Lower lobe of right lung (tissue), 2 donors: ENCODE results near the gene PLPPR4. TPM values are rescaled to one million over a fixed set of nuclear protein-coding genes. Genes with fewer than 3 reads are reported as not detected.
"Not testable (repeated sequence)": the region's sequence is repeated elsewhere in the genome, so short reads cannot be mapped to it uniquely, and the experiment has no call there.

ENCODE experiments used
- ATAC-seq, 2 donors: fragments of 200-7000 bp; cut with Tn5 transposase; one replicate each; pipeline ENCODE4 v1.9.1; 2020 to 2022; ENCODE audit warnings: mild to moderate bottlenecking in 2 of 2, moderate library complexity in 2 of 2
- DNase-seq: peaks from one replicate; pipeline ENCODE4 v3.0.0-alpha.2; 2020
- H3K27ac ChIP-seq: fragments of 200-600 bp; one replicate; pipeline ENCODE4 v1.8.0; 2022
- H3K27me3 ChIP-seq: fragments of 200-600 bp; one replicate; pipeline ENCODE4 v1.8.0; 2022; ENCODE audit warnings: low read depth
- H3K36me3 ChIP-seq: fragments of 200-600 bp; one replicate; pipeline ENCODE4 v1.8.0; 2022; ENCODE audit warnings: mild to moderate bottlenecking
- H3K4me1 ChIP-seq: fragments of 200-600 bp; one replicate; pipeline ENCODE4 v1.8.0; 2022
- H3K4me3 ChIP-seq: fragments of 200-600 bp; one replicate; pipeline ENCODE4 v1.8.0; 2022; ENCODE audit warnings: mild to moderate bottlenecking
- H3K9me3 ChIP-seq: fragments of 200-600 bp; one replicate; pipeline ENCODE4 v1.8.0; 2022
- CTCF ChIP-seq: fragments of 200-600 bp; IDR thresholded peaks from one replicate; pipeline ENCODE4 v1.8.0; 2022; ENCODE audit warnings: antibody characterized with exemption, mild to moderate bottlenecking
- intact Hi-C: fragments of 100-400 bp; cut with DNase I; formaldehyde crosslinking; loops from one replicate; pipeline ENCODE4 v1.11.0; 2022
- total RNA-seq: library from RNA; stranded (reverse); fragmentation: NEBNext Ultra II Directional; extraction: Animal tissue kit (Norgen Biotek cat#: 25700); gene quantifications from one replicate; pipeline ENCODE4 v1.2.1, GENCODE V29; 2021
- donor health status: DM: no; HTN: yes; CAD: no; lungs with severe emphysema.

PLPPR4 gene
- total RNA-seq, 1 donor from 2014 or later: 1.7 TPM

GRCh38 chr1:99281105-99281504 is 16.8 kb downstream of the PLPPR4 start:
- H3K9me3 ChIP-seq: peaks cover 6% of the 10 kb centered on the region
- H3K4me1 ChIP-seq: no peaks in the 10 kb centered on the region
- no peaks in the 10 kb centered on the region for H3K27me3 ChIP-seq
- TF ChIP-seq CTCF: no peak
- intact Hi-C loops: no loop called here
- no peak overlapping the region for H3K4me3 ChIP-seq
- no peak for ATAC-seq
- no peak for DNase-seq
- no peaks in the 10 kb centered on the region for H3K36me3 ChIP-seq
- H3K27ac ChIP-seq: no peak overlapping the region

GRCh38 chr1:99282536-99282935 is 18.2 kb downstream of the PLPPR4 start:
- Histone ChIP-seq H3K27me3 (no peaks in the 10 kb centered on the region), H3K4me1 (no peaks in the 10 kb centered on the region), H3K27ac (no peak overlapping the region), H3K4me3 (no peak overlapping the region), H3K9me3 (no peaks in the 10 kb centered on the region), H3K36me3 (no peaks in the 10 kb centered on the region)
- no peak for DNase-seq
- no peak for ATAC-seq
- no peak for TF ChIP-seq CTCF
- intact Hi-C loops: no loop called here

- H3K27ac ChIP-seq, H3K4me1 ChIP-seq, H3K27me3 ChIP-seq, H3K36me3 ChIP-seq, H3K9me3 ChIP-seq, DNase-seq, intact Hi-C loops, ATAC-seq, H3K4me3 ChIP-seq: not testable (repeated sequence)
Observed at GRCh38 chr1:99283521-99283920, 19.2 kb downstream of the PLPPR4 start.

- Histone ChIP-seq H3K9me3 (no peaks in the 10 kb centered on the region), H3K27me3 (no peaks in the 10 kb centered on the region), H3K4me1 (no peaks in the 10 kb centered on the region), H3K27ac (no peak overlapping the region), H3K4me3 (no peak overlapping the region), H3K36me3 (no peaks in the 10 kb centered on the region)
- ATAC-seq (no peak), DNase-seq (no peak)
- no peak for TF ChIP-seq CTCF
- intact Hi-C loops: no loop called here
Observed at GRCh38 chr1:99292886-99293285, 28.6 kb downstream of the PLPPR4 start.

GRCh38 chr1:99297923-99298322 is 33.6 kb downstream of the PLPPR4 start:
- H3K27ac ChIP-seq: no peak overlapping the region
- H3K4me3 ChIP-seq: no peak overlapping the region
- no peaks in the 10 kb centered on the region for H3K36me3 ChIP-seq
- H3K9me3 ChIP-seq: no peaks in the 10 kb centered on the region
- TF ChIP-seq CTCF: no peak
- intact Hi-C loops: no loop called here
- DNase-seq (no peak), ATAC-seq (no peak)
- no peaks in the 10 kb centered on the region for H3K27me3 ChIP-seq
- no peaks in the 10 kb centered on the region for H3K4me1 ChIP-seq

GRCh38 chr1:99304725-99305282 is 40.5 kb downstream of the PLPPR4 start:
- ATAC-seq (no peak), DNase-seq (no peak)
- no peaks in the 10 kb centered on the region for H3K36me3 ChIP-seq
- no peaks in the 10 kb centered on the region for H3K27me3 ChIP-seq
- no peak for TF ChIP-seq CTCF
- H3K4me3 ChIP-seq: no peak overlapping the region
- no peak overlapping the region for H3K27ac ChIP-seq
- intact Hi-C loops: no loop called here
- H3K4me1 ChIP-seq: no peaks in the 10 kb centered on the region
- no peaks in the 10 kb centered on the region for H3K9me3 ChIP-seq
